Dermis microvascular lymphatic vessel endothelial cell (primary cell): ENCODE data around the gene FABP2. TPM values are rescaled to one million over a fixed set of nuclear protein-coding genes. Genes with fewer than 3 reads are reported as not detected.
A peak's percentile ranks its signal among the peaks of the same experiment; 100 is the strongest.
"Not testable (repeated sequence)": the region's sequence is repeated elsewhere in the genome, so short reads cannot be mapped to it uniquely, and the experiment has no call there.

Experiments
- DNase-seq, 2 donors: peaks; one replicate each; pipeline versions ENCODE4 v3.0.0 to v3.0.0-alpha.2; 2010; ENCODE audit warnings: low read depth in 2 of 2
- total RNA-seq: library from RNA; depleted of rRNA; stranded (reverse); fragments of >200 nt; gene quantifications from 2 replicates; pipeline ENCODE4 v1.2.1, GENCODE V29; 2014

Gene FABP2
- total RNA-seq, 1 donor from 2014 or later = not detected

- no peak for DNase-seq
These were observed 8.7 kb downstream of the FABP2 start for GRCh38 chr4:119313237-119313636.

DNA sequence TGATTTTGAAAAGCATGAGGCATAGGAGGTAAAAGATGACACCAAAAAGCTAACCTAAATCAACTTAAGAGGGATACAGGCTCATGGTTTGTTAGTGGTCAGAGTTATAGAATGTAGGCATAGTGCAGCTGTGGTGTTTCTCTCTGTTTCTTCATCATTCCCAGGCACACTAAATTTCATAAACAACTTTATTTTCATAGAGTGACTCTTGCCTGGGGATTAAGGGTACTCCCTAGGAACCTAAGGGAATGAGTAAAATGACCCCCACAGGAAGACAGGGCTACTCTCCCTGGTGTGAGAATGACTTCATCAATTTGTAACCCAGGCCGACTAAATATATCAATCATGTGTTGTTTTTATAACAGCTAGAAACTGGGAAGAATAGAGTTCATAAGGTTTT is 11.1 kb downstream of the FABP2 start:
- peak in 1 of 2 donors; percentile 50 for DNase-seq

- peak; percentile 79 to 94 for DNase-seq
These were observed 14.3 kb downstream of the FABP2 start for GRCh38 chr4:119307606-119308005.

DNA sequence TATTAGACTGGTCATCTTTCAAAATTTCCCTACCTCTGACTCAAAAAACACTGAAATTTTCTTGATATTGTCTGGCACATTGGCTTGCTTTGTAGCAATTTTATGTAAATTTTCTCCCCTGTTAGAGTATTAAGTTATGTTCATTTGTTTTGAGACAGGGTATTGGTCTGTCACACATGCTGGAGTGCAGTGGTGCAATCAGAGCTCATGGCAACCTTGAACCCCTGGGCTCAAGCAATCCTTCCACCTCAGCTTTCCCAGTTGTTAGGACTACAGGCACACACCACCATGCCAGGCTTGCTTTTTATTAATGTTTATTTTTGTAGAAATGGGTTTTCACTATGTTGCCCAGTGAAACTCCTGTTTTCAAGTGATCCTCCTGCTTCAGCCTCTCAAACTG is 17.5 kb downstream of the FABP2 start:
- DNase-seq = no peak

- no peak for DNase-seq
These were observed 18.2 kb downstream of the FABP2 start for GRCh38 chr4:119303587-119304305.

GRCh38 chr4:119302073-119302832 is 19.7 kb downstream of the FABP2 start:
- DNase-seq = no peak

- peak; percentile 73 to 85 for DNase-seq
These were observed 21.6 kb downstream of the FABP2 start for GRCh38 chr4:119300101-119300978.

DNA sequence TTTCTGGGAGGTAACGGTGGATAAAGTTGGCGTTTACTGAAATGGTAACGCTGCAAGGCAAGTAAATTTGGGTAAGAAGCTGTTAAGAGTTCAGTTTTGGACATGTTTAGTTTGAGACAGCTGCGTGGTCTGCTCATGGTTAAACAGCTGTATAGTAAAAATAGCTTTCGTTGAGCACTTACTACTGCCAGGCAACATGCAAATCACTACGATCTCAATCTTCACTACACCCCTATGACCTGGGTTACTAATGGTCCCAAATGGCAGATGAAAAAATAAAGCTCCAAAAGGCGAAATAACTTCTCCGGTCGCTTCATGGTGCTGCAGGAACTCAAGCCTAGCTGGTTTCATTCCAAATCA is 22.2 kb downstream of the FABP2 start:
- DNase-seq = no peak

DNA sequence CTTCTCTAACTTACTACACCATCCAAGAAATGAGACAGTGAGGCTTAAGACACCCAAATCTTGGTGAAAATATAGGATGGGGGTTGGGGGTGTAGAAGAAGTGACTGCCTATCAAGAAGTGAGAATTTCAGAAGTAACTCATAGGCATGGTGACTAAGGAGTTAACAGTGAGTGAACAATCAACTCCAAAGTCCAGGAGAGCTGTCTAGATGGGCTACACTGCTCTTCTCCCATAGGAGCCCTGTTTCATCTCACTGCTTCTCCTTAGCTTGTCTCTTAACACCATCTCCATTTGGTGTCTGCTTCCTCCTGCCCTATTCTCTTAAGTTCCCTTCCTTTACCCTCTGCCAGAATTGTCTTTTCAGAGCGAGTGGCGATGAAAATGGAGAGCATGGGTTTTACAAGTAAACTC is 22.7 kb downstream of the FABP2 start:
- DNase-seq = peak in 1 of 2 donors; percentile 20

- no peak for DNase-seq
These were observed 24.1 kb downstream of the FABP2 start for GRCh38 chr4:119297795-119298194.

GRCh38 chr4:119296356-119296755 is 25.6 kb downstream of the FABP2 start:
- no peak for DNase-seq

GRCh38 chr4:119290598-119290997 is 31.3 kb downstream of the FABP2 start:
- DNase-seq = no peak

- DNase-seq = no peak
These were observed 32.6 kb downstream of the FABP2 start for GRCh38 chr4:119289313-119289712.

- DNase-seq = peak; percentile 68 to 79
These were observed 35.4 kb downstream of the FABP2 start for GRCh38 chr4:119286377-119287002.

DNA sequence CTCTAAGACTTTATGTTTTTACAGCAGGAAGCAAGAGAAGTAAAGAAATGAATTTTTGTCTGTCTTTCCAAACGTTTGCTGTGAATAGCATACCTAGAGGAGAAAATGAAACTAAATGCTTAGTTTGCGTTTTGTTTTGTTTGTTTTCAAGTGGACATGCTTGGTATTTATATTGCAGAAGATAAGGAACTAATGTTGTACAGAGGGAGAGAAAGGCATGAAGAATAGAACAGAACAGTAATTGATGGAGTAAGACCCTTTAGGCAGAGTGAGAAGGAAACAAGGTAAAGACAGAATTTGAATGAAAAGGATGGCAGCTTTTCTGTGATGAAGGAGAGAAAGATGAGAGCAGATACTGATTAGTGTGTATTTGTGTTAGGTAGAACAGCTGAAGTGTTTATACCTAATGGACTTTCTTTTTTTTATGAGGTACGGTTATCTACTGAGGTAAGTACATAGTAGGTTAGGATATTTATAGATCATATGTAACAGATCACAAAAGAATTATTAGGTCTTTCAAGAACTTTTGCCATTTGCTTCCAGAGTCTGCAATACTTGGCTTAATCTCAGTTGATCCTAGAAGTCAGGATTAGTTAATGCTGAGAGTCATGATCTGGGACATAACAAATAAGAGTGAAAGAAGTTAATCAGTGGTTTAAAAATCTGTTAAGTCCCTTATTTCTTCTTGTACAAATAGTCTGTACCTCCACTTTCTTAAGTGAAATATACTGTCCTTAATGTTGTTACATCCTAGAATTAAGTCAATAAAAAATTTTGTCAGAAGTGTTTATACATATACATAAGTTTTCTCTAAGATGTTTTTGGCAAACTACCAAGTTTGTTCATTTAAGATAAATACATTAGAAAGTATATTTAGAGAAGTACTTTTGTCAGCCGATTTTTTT is 36.8 kb downstream of the FABP2 start:
- peak in 1 of 2 donors; percentile 12 for DNase-seq

DNA sequence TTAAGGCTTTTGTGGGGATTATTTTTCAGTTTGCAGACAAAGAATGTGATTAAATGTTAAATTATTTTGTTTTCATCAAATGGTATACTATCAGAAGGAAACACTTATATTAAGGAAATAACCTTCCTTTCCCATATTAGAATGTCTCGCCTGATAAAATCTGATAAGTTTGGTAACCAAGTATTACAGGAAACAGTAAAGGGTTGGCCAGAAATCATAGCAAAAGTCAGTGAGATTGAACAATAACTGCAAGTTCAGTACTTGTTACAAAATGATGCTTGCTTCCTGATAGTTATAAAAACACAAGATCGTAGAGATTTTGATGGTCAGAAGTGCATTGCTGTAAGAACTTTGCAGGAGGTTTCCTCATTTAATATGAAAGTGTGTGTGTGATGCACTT is 40.5 kb downstream of the FABP2 start:
- DNase-seq = peak; percentile 73 to 94

DNA sequence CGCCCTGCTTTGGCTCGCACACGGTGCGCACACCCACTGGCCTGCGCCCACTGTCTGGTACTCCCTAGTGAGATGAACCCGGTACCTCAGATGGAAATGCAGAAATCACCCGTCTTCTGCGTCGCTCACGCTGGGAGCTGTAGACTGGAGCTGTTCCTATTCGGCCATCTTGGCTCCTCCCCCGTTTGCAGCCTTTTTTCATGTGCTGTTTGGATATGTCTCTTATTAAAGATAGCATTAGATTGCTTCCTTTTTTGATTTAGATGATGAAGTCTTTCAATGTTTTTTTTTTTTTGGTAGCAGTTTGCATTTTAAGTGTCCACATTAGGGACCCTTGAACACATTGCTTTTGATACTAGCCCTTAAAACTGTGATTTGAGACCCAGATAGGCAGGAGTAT is 42.0 kb downstream of the FABP2 start:
- DNase-seq = not testable (repeated sequence)

- DNase-seq = not testable (repeated sequence)
These were observed 42.4 kb downstream of the FABP2 start for GRCh38 chr4:119279541-119279940.

GRCh38 chr4:119271361-119272085 is 50.4 kb downstream of the FABP2 start:
- peak; percentile 77 to 88 for DNase-seq

- DNase-seq = no peak
These were observed 53.5 kb downstream of the FABP2 start for GRCh38 chr4:119268466-119268865.
